NCI-H187 (cell line): Measurements from ENCODE around the gene AOAH.

ENCODE experiments used
- DNase-seq, 2 experiments: peaks; one replicate each; lab custom pipeline; 2025; lab: John Stamatoyannopoulos, UW

Gene AOAH

DNA sequence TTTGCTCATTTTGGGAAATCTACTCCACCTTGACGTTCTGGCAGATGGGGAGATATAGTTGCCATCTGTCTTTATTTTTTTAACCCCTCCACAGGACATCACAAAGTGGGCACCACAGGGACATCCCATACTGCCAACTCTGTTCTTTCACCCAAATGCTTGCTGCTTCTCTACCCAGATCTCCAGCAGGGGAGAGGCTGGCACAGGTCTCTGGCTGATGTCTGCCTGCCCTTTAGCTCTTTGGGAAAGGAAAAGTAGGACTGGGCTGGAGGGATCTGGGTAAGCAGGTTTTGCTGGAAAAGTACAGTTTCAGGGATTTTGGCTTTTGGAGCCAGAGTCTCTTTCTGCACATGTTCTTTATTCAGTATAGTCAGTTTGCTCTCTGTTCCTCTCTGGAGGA, 178.0 kb downstream of the AOAH start:
- DNase-seq = no peak

DNA sequence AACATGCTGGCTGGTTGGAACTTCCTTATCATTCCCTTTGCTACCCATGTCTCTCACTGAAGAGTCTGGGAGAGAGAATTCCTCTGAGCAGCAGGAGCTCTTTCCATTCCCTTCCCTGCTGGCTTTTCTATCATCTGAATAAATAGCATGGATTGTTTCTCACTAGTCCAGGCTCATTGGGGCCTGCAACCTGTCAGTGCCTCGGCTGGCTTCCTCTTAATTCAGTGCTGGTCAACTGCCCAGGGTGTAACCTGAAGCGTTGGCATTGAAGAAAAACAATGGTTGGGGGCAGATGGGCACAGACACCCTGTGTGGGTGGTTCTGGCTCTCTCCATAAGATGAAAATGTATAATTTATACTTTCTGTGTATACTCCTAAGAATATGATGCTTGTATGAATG, 179.0 kb downstream of the AOAH start:
- DNase-seq = no peak

GRCh38 chr7:36538126-36538525, 186.2 kb downstream of the AOAH start:
- DNase-seq = no peak

DNA sequence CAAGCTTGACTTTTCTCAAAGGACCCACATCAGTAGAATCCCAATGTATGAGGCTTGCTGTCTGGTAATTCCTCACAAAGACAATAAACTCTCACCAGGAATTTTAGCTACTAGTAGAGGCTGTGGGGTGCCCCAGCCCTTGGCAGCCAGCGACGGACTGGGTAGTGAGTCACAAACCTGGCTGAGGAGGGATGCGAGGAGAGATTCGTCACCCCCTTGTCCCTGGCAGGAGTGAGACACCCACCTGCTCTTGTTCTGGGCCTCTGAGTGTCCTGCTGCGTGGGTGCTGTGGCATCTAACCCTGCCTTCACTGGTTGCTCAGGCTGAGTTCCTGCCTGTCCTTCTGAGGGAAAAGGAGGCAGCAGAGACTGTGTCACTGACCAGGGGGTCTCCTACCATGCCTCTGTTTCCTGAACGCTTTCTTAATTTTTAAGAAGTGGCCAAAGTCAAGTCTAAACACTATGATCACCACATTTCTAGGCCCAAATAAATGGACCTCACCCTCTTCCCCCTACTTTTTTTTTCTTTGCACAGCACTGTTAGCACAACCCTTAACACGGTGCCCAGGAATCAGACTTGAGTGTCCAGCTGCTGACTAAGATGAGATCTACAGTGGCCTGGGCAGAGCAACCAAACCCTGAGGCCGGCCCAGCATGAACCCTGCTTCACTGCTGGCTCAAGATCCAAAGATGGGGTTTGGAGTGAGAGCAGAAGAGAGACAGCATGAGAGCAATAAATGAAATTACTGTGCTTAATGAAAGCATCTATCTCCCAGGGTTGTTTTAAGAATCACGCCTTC, 188.2 kb downstream of the AOAH start:
- DNase-seq = no peak

GRCh38 chr7:36533717-36534116, 190.6 kb downstream of the AOAH start:
- DNase-seq = no peak

GRCh38 chr7:36532981-36533499, 191.3 kb downstream of the AOAH start:
- DNase-seq = no peak

- DNase-seq = no peak
Measured at GRCh38 chr7:36531951-36532350, 192.3 kb downstream of the AOAH start.

DNA sequence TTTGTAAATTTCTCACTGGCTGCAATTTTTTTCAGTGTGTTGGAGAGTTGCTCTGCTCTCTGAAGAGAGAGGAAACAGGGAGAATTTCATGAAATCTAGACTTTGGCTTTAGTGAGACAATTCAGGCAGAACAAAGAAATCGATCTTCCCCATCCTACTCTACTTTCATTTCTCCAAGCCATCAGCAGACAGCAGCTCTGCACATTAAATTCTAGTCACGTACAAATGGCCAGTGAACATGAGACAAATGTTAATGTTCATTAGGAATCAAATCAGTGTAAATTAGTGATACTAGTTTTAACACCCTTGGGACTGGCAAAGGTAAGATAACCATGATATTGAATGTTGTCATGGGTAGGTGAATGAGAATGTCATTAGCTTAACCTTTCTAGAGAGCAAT, 193.8 kb downstream of the AOAH start:
- no peak for DNase-seq

- no peak for DNase-seq
Measured at GRCh38 chr7:36527549-36527913, 196.8 kb downstream of the AOAH start.

DNA sequence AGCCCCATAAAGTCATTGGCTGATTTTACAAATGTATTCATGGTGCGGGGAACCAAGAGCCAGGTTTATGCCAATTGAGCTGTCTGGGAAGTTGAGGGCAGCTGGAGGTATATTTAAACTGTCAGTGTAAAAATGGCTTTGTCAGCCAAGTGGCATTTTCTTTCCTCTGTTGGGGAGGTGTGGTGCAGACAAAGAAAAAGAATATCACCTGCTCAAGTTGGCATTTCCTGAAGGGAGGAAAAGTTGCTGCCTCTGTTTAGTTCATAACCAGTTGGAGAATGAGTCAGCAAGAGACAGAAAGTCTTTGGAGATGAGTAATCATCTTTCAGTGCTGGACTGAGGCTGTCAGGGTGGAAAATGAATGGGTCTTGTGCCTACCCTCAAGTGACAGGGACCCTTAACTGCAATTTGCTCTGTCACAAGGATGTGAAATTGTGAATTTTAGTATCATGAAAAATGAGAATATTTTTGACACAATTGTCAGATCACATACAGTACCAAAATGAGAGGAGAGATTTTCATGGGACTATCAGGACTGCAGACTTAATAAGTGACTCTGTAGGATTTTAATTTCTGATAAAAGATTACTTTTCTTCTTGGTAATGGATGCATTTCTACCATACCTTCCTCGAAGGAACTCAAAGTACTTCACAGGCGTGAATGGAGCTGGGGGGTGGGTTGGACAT, 197.3 kb downstream of the AOAH start:
- no peak for DNase-seq

DNA sequence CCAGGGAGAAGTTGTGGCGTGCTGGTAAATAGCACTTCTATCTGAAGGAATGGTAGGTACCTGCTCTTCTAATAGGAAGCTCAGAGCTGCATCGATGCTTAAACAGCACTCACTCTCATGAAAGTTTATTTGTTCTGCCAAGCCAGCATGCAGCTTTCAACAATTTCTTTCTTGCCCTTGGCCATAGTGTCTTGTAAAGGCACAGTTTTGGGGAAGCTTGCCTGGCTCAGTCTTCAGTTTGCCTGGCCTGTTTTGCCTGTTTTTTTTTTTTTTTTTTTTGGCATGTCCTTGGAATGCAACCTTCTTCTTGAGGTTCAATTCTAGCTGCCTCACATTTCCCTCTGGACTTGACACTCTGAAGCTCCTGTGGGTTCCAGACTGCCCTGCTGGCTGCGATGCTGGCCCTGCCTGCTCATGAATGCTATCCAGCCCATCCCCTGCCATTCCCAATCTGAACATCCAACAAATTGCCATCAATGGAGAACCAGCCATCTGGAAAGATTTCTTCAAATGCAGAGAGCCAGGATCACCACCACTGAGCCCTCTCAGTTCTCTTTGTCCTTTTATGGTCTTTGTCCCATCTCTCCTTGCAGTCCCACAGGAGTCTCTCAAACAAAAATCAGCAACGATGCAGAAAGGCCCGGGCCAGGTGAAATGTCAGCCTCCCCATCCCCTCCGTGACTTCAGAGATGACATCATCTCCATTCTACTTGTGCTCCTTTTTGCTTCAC, 200.8 kb downstream of the AOAH start:
- DNase-seq = no peak

- no peak for DNase-seq
Measured at GRCh38 chr7:36522453-36523007, 201.8 kb downstream of the AOAH start.

DNA sequence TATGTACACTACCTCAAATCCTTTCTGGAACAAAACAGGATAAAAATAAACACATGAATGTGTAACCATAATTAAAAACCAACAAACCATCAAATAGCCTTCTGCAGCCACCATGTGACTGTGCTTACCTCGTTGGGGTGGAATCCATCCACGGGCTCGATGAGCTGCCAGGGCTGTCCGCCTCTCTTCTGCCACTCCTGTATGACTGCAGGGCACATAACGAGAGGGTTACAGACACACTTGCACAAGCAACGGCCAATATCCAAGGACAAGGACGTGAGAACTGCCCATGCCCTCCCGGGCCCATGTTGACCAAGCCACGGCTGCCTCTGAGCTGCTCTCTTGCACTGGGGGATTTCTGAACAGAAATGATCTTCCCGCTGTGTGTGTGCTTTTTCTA, 202.4 kb downstream of the AOAH start:
- no peak for DNase-seq

- no peak for DNase-seq
Measured at GRCh38 chr7:36521133-36521532, 203.2 kb downstream of the AOAH start.

DNA sequence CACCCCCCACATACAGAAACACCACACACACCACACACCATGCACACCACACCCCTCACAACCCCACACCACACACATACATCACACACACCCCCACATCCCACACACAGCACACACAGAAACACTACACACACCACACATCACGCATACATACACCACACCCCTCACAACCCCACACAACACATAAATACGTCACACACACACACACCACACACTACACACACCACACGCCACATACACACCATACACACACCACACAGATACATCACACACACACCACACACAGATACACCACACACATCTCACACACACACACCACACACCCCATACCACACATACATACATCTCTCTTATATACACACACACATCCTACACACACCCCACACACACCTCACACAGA, 208.4 kb downstream of the AOAH start:
- DNase-seq = no peak

GRCh38 chr7:36514289-36515243, 209.7 kb downstream of the AOAH start:
- no peak for DNase-seq

DNA sequence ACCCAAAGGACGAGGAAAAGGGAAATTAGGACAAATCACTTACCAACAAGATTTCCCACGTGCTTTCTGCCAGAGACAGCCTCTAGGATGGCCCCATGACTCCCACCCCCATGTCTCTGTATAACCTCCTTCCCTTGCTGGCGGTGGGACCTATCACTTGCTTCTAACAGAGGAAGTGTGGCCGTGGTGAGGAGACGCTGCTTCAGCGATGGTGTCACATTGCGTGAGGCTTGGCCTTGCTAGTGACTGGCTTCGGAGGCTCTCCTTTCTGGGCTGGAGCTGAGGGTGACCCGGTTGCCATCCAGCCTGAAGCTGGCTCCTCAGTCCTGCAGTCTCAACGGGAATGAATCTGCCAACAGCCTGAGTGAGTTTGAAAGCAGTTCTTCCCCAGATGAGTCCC, 210.9 kb downstream of the AOAH start:
- DNase-seq = no peak

DNA sequence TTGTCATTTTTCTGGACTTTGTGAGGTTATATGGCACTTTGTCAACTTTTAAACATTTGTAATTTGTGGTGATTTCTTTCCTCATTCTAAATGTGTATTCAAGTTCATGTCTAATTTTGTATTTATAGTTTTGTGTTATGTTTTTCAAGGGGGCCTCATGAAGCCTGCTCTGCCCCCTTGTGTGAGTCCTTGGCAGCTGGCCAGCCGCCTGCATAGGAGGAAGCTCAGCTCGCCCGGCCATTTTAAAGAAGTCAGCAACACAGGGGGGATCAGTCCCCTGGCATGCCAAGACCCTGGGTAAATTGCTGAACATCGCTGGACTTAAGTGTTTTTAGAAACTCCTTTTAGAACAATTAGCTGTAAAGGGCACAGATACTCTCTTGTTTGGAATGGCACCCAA, 211.7 kb downstream of the AOAH start:
- DNase-seq = no peak

DNA sequence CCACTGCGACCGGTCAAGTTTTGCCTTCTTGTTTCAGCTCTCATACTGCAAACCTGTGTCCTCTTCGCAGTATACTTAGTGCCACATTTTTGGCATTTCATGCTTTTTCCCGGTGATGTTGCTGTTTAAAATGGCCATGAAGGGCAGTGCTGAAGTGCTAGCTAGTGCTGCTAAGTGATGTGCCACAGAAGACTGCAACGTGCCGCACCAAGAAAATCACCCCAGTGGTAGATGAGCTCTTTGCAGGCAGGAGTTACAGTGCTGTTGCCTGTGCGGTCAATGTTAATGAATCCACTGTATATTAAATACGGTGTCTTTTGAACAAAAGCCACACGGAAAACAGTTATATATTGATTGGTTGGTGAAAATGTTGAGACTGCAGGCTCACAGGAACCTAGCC, 214.3 kb downstream of the AOAH start:
- no peak for DNase-seq

GRCh38 chr7:36507475-36508440, 216.5 kb downstream of the AOAH start:
- no peak for DNase-seq
